ENCODE measurements around the gene ONECUT2. TPM values are rescaled to one million over a fixed set of nuclear protein-coding genes. Genes with fewer than 3 reads are reported as not detected.
A peak's percentile ranks its signal among the peaks of the same experiment; 100 is the strongest.
"Not testable (repeated sequence)": the region's sequence is repeated elsewhere in the genome, so short reads cannot be mapped to it uniquely, and the experiment has no call there.

The ONECUT2 gene
- total RNA-seq = under 1 TPM in 3 of 4 donors, not detected in 1; under 0.01 to 0.09 (median 0.04) TPM

DNA sequence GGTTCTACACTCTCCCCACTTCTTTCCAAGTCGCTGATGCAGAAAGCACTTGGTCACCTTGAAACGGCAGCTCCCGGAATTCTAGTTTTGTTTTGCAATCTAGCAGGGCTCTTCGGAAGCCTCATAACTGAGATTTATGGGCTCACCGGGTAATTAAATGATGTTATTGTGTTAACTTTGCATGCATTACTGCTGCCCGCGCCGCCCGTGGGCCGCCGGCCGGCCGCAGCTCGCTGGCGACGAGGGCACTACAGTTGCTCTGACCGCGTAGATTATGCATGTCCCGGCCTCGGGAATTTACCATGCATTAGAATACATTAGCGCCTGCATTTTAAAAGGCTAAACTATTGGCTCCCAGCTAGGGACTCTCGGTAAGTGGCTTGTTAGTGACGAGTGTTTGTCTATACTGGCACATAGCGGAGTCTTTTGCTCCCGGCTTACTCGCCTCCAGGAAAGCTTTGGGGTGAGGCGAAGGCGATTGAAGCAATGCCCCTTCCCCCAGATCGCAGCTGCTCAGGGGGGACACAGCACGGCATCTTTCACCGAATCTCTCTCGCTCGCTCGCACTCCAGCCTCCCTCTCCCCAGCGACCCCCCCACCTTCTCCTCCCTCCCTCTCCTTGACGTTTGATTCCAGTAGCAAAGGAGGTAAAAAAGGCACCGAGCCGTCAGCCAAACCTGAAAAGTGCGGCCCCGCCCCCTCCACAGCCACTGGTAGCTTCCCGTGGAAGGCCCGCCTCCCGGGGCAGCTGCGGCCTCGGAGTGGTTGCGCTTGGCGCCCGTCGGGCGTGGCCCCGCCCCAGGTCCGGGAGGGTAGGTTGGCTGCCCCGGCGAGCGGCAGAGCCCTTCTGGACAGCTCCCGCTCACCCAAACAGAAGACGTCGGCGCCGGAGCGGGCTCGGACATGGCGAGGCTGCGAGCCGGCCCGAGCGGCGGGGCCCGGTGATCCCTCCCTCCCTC lies at the start of gene ONECUT2:
Gene ONECUT2, plus strand, starts transcription at position 839 of the 959 bp plus-strand sequence. CDS start 343 bp downstream, outside the sequence.
- H3K27me3 ChIP-seq = peaks cover 40 to 100% (median 72%) of the 10 kb centered on the region in 4 donors
- H3K27ac ChIP-seq = no peak within 1 kb of the TSS
- intact Hi-C loops (cut with DNase I) = no loop called here
- peak; percentile 11 for DNase-seq
- TF ChIP-seq, protein P1, sequence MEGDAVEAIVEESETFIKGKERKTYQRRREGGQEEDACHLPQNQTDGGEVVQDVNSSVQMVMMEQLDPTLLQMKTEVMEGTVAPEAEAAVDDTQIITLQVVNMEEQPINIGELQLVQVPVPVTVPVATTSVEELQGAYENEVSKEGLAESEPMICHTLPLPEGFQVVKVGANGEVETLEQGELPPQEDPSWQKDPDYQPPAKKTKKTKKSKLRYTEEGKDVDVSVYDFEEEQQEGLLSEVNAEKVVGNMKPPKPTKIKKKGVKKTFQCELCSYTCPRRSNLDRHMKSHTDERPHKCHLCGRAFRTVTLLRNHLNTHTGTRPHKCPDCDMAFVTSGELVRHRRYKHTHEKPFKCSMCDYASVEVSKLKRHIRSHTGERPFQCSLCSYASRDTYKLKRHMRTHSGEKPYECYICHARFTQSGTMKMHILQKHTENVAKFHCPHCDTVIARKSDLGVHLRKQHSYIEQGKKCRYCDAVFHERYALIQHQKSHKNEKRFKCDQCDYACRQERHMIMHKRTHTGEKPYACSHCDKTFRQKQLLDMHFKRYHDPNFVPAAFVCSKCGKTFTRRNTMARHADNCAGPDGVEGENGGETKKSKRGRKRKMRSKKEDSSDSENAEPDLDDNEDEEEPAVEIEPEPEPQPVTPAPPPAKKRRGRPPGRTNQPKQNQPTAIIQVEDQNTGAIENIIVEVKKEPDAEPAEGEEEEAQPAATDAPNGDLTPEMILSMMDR (IDR thresholded peaks at IDR 0.05) = no peak
- TF ChIP-seq POLR2A (IDR thresholded peaks at IDR 0.05) = no peak
- H3K4me1 ChIP-seq = peaks cover 25 to 71% (median 30%) of the 10 kb centered on the region in 3 donors
- H3K9me3 ChIP-seq = peaks cover 0 to 2% (median 0%) of the 10 kb centered on the region in 3 donors
- 1 to 4% methylated on average over 22 to 40 of the region's 69 CpGs for WGBS, 2 donors
- no peaks in the 10 kb centered on the region for H3K36me3 ChIP-seq
- peak within 1 kb of the TSS; percentile 36 to 72 (median 53) for H3K4me3 ChIP-seq

DNA sequence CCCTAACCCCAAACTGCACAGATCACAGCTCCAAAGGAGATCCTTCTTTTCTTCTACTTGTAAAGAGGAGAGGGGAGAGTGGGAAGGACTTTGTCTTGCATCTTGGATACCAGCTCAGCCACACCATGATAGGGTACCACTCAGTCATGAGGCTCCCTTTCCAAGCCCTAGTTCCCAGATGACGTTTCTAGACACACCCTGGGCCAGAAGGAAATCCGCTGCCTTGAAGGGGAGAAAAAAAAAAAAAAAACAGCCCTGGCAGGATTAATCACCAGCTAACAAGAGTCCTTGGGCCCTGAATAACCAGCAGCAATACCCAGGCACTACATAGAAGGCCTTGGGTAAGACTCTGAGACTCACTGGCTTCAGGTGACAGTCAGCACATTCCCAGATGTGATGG lies 45.9 kb upstream of the ONECUT2 start:
- no peaks in the 10 kb centered on the region for H3K36me3 ChIP-seq
- H3K4me1 ChIP-seq = no peaks in the 10 kb centered on the region
- H3K27ac ChIP-seq = no peak overlapping the region
- H3K27me3 ChIP-seq = peaks cover 0 to 8% (median 0%) of the 10 kb centered on the region in 4 donors
- DNase-seq = no peak
- no peak overlapping the region for H3K4me3 ChIP-seq
- intact Hi-C loops (cut with DNase I) = no loop called here
- no peaks in the 10 kb centered on the region for H3K9me3 ChIP-seq
- 27 to 37% methylated on average over 2 of the region's 2 CpGs for WGBS, 2 donors
- TF ChIP-seq, protein P1 (IDR thresholded peaks at IDR 0.05) = no peak
- TF ChIP-seq POLR2A (IDR thresholded peaks at IDR 0.05) = no peak

DNA sequence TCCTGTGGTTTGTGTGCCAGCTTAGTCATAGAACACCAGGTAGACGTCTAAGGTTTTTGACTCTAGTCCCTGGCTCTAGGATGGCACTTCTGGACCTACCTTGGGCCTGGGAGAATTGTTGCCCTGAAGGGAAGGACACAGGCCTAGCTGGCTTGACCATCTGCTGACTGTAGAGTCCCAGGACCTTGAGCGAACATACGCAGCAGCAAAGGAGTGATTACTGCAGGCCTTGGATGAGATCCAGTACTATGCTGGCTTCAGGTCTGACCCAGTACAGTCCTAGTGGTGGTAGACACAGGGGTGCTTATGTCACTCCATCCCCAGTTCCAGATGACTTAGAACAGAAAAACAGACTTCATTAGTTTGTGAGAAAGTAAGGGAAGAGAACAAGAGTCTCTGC lies 45.1 kb upstream of the ONECUT2 start:
- TF ChIP-seq, protein P1 (IDR thresholded peaks at IDR 0.05) = no peak
- TF ChIP-seq POLR2A (IDR thresholded peaks at IDR 0.05) = no peak
- 29 to 33% methylated on average over 1 of the region's 3 CpGs for WGBS, 2 donors
- no peak for DNase-seq

DNA sequence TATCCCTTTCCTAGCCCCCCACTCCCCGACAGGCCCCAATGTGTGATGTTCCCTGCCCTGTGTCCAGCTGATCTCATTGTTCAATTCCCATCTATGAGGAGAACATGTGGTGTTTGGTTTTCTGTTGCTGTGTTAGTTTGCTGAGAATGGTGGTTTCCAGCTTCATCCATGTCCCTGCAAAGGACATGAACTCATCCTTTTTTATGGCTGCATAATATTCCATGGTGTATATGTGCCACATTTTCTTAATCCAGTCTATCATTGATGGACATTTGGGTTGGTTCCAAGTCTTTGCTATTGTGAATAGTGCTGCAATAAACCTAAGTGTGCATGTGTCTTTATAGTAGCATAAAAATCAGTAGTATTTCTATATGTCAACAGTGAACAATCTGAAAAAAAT lies 40.4 kb upstream of the ONECUT2 start:
- DNase-seq; H3K27me3 ChIP-seq; H3K9me3 ChIP-seq; intact Hi-C loops (cut with DNase I); H3K4me1 ChIP-seq; H3K36me3 ChIP-seq; H3K4me3 ChIP-seq; H3K27ac ChIP-seq: not testable (repeated sequence)
- 85 to 93% methylated on average over 1 of the region's 1 CpG for WGBS, 2 donors

More for the DNA sequence above, 45.1 kb upstream of the ONECUT2 start:
- intact Hi-C loops (cut with DNase I) = no loop called here
- no peaks in the 10 kb centered on the region for H3K9me3 ChIP-seq
- peaks cover 0 to 8% (median 0%) of the 10 kb centered on the region in 4 donors for H3K27me3 ChIP-seq
- no peak overlapping the region for H3K4me3 ChIP-seq
- H3K4me1 ChIP-seq = no peaks in the 10 kb centered on the region
- no peaks in the 10 kb centered on the region for H3K36me3 ChIP-seq
- H3K27ac ChIP-seq = no peak overlapping the region

DNA sequence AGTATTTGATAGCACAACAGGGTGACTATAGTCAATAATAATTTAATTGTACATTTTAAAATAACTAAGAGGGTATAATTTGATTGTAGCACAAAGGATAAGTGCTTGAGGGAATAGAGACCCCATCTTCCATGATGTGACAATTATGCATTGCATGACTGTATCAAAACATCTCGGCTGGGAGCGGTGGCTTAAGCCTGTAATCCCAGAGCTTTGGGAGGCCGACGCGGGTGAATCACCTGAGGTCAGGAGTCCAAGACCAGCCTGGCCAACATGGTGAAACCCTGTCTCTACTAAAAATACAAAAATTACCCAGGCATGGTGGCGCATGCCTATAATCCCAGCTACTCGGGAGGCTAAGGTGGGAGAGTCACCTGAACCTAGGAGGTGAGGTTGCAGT lies 38.3 kb upstream of the ONECUT2 start:
- DNase-seq; intact Hi-C loops (cut with DNase I); H3K27me3 ChIP-seq; H3K4me1 ChIP-seq; H3K4me3 ChIP-seq; H3K9me3 ChIP-seq; H3K36me3 ChIP-seq; H3K27ac ChIP-seq: not testable (repeated sequence)
- WGBS, 2 donors = 84 to 86% methylated on average over 6 to 7 of the region's 7 CpGs

DNA sequence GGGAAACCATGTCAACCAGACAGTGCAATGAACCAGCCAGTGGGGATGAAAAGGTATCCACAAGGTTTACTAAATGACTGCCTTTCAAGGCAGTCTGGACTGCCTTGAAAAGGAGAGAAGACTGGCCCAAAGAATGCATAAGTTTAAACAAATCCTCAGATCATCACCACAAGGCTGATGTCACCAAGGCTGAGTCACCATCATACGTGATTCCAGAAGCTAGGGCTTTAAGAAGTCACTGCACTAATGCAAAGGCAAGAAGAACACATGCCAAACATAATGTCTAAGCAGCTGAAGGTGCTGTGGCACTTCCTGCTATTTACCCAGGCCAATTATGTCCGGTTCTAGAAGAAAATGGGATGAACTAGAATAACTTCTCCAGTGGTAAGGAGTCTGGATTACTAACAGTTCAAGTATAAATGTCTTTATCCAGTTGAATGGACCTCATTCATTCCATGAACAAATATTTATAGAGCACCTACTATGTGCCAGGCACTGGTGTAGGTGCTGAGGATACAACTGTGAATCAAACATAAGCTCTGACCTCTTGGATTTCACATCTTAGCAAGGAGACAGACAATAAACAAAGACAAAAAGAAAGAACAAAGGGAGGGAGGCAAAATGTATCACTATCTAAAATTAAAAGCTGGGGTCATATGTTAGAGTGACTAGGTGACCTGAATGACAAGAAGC lies 37.6 kb upstream of the ONECUT2 start:
- no peak for DNase-seq
- peaks cover 0 to 4% (median 0%) of the 10 kb centered on the region in 3 donors for H3K9me3 ChIP-seq

More for the DNA sequence above, 37.6 kb upstream of the ONECUT2 start:
- no peaks in the 10 kb centered on the region for H3K36me3 ChIP-seq
- H3K27ac ChIP-seq = no peak overlapping the region
- WGBS, 2 donors = 34 to 74% methylated on average over 2 of the region's 2 CpGs
- no peaks in the 10 kb centered on the region for H3K27me3 ChIP-seq
- TF ChIP-seq, protein P1 (IDR thresholded peaks at IDR 0.05) = no peak
- no peak for TF ChIP-seq POLR2A (IDR thresholded peaks at IDR 0.05)
- intact Hi-C loops (cut with DNase I) = no loop called here
- no peaks in the 10 kb centered on the region for H3K4me1 ChIP-seq
- no peak overlapping the region for H3K4me3 ChIP-seq

Data from esophagus squamous epithelium (tissue), 5 donors.